Suprapubic skin (tissue), 3 donors: ENCODE measurements around the gene MAGIX.

Source experiments
- POLR2AphosphoS5 ChIP-seq, 3 donors: sonication (generic); formaldehyde crosslinking; IDR thresholded peaks; one replicate each; pipeline ENCODE4 v1.6.1; 2017; ENCODE audit warnings: antibody characterized with exemption in 3 of 3
- TF ChIP-seq, protein P1 (sequence below), 2 donors: fragments of 200-600 bp in 1 of 2; fragments of 450-650 bp in 1 of 2; sonication (generic) in 1 of 2; IDR thresholded peaks; one replicate each; pipeline ENCODE4 v1.5.1; 2016 to 2019; ENCODE audit warnings: antibody characterized with exemption in 2 of 2, mild to moderate bottlenecking in 1 of 2, moderate library complexity in 1 of 2

DNA sequence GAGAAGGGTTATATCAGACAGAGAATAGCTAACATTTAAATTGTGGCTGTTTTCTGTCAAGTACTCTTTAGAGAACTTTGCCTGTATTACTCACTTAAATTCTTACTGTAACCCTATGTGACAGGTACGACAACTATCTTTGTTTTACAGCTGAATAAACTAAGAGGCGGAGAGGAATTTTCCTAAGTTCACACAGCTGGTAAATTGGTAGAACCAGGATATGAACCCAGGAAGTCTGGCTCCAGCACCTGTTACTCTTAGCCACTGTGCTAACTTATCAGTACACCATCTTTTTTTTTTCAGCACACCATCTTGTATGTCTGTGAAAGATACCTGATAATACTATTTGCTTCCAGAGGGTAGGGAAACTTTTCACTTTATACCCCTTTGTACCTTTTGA is 39.5 kb downstream of the MAGIX start:
- TF ChIP-seq, protein P1, sequence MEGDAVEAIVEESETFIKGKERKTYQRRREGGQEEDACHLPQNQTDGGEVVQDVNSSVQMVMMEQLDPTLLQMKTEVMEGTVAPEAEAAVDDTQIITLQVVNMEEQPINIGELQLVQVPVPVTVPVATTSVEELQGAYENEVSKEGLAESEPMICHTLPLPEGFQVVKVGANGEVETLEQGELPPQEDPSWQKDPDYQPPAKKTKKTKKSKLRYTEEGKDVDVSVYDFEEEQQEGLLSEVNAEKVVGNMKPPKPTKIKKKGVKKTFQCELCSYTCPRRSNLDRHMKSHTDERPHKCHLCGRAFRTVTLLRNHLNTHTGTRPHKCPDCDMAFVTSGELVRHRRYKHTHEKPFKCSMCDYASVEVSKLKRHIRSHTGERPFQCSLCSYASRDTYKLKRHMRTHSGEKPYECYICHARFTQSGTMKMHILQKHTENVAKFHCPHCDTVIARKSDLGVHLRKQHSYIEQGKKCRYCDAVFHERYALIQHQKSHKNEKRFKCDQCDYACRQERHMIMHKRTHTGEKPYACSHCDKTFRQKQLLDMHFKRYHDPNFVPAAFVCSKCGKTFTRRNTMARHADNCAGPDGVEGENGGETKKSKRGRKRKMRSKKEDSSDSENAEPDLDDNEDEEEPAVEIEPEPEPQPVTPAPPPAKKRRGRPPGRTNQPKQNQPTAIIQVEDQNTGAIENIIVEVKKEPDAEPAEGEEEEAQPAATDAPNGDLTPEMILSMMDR (IDR thresholded peaks at IDR 0.05) = no peak
- no peak for TF ChIP-seq POLR2AphosphoS5 (IDR thresholded peaks at IDR 0.05)
